Left lobe of liver (tissue), 2 donors: ENCODE data around the gene POLK. TPM values are rescaled to one million over a fixed set of nuclear protein-coding genes. Genes with fewer than 3 reads are reported as not detected.
"Not testable (repeated sequence)": the region's sequence is repeated elsewhere in the genome, so short reads cannot be mapped to it uniquely, and the experiment has no call there.

Source experiments
- ATAC-seq: fragments of 200-7000 bp; cut with Tn5 transposase; one replicate; pipeline ENCODE4 v1.9.1; 2020; ENCODE audit warnings: mild to moderate bottlenecking, moderate library complexity
- DNase-seq: peaks from one replicate; pipeline ENCODE4 v3.0.0-alpha.2; 2020; ENCODE audit warnings: low spot score
- total RNA-seq: library from RNA; stranded (reverse); gene quantifications from one replicate; pipeline ENCODE4 v1.2.1, GENCODE V29; 2021
- donor health status: DM: no; HTN: no; CAD: no; lungs with moderate emphysema.
- donor health status: DM: no; HTN: yes; CAD: no.

Gene POLK
- total RNA-seq, 1 donor from 2014 or later: 9.9 TPM

- no peak for DNase-seq
- ATAC-seq: no peak
These were observed 1.7 kb upstream of the POLK start for GRCh38 chr5:75509956-75510355.

- DNase-seq (no peak), ATAC-seq (peak; percentile 20)
These were observed 1.3 kb upstream of the POLK start for GRCh38 chr5:75510417-75510835.

DNA sequence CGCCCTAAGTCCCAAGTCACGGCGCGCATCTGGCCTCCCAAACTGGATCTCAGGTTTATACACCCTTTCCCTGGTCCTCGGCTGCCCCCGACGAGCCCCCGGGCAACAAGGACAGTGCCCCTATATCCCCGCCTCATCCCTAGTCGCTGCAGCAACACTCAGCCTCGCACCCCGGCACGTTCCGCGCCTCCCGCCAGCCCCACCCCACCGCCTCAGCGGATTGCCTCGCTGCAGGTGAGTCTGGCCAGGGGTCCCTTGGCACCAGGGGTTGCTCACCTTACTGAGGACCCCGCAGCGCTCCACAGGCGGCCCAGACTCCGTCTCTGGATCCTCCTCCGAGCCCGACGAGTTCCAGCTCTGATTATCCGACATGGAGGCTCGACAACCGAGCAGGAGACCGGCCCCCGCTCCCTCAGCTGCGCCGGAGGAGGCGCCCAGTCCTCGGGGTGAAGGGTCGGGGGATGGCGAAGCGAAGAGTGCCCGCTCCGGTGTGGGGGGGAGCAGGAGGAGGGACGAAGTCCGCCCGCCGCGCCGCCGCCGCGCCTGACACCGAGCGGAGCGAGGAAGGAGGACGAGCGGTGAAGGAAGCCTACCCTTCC lies 756 bp upstream of the POLK start:
- peak; percentile 67 for ATAC-seq
- DNase-seq: peak; percentile 68

- DNase-seq (no peak), ATAC-seq (no peak)
These were observed 838 bp downstream of the POLK start for GRCh38 chr5:75512383-75513074.

GRCh38 chr5:75513841-75514240 lies 2.1 kb downstream of the POLK start:
- no peak for ATAC-seq
- no peak for DNase-seq

DNA sequence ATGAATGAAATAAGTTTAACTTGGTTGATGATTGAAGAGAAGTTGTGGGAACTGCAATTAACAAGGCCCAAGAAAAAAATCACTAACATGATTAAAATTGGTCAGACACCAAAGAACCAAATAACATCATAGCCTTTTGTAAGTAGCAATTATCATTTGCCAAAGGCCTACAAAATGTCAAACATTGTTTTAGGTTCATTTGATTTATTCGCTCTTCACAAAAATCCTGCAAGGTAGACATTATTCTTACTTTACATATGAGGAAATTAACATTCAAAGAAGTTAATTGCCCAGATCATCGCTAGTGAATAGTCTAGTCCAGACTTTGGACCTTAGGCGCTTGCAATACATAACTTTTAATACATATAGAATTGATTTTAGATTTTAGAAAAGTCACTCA lies 2.6 kb downstream of the POLK start:
- no peak for DNase-seq
- no peak for ATAC-seq

GRCh38 chr5:75519761-75520160 lies 8.1 kb downstream of the POLK start:
- no peak for ATAC-seq

GRCh38 chr5:75521195-75521594 lies 9.5 kb downstream of the POLK start:
- DNase-seq (no peak), ATAC-seq (no peak)

More at GRCh38 chr5:75519761-75520160, 8.1 kb downstream of the POLK start:
- DNase-seq: no peak

- DNase-seq (no peak), ATAC-seq (no peak)
These were observed 10.3 kb downstream of the POLK start for GRCh38 chr5:75522025-75522424.

GRCh38 chr5:75522542-75522941 lies 10.9 kb downstream of the POLK start:
- DNase-seq: no peak
- no peak for ATAC-seq

DNA sequence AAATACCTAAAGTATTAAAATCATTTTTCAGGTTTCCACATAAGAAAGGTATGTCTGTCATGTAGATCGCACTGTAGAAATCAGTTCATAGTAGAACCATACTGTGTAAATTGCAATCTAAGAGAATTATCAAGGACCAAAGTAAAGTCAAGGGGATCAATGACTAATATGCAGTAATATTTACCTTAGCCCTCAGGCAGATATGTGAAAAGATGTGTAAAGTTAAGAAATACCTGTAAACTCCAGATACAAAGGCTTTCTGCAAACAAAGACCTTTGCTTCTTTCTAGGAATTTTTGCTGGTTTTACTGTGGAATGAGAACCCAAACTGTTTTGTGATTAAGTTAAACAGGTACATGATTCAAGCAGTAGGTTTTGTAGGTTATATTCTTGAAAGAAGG lies 11.6 kb downstream of the POLK start:
- DNase-seq (no peak), ATAC-seq (no peak)

DNA sequence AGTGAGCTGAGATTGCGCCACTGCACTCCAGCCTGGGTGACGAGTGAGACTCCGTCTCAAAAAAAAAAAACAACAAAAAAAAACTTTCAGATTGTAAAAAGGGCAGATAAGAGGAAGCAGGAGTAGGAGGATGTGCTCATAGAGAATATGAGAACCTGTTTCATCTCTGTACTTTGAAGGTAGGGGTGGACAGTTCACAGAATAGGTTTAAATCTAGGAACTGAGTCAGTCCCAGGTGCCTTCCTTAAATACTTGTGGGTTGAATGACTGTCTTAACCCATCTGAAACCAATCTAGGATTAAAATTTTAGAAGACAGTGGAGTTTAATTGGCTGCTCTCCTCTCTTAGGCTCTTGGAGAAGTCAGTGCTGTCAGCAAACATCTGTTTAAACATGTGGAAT lies 12.4 kb downstream of the POLK start:
- ATAC-seq: no peak

DNA sequence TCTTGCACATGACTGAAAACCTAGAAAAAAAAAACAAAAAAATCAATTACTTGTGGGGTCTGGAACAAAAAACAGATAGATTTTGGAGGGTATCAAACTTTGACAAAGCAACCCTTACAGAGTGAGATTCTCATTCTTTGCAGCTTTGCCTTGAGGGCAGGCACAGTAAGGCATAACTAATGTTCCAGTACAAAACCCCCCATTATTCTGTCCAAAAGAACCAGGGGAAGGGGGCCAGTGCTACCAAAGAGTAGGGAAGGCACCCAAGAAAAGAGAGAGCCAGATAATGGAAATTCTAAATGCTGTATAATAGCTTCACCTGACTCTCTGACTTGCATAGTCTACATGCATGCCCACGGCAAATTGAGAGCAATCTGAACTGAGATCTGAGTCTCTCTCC lies 12.9 kb downstream of the POLK start:
- no peak for DNase-seq
- ATAC-seq: no peak

More for the DNA sequence above, 12.4 kb downstream of the POLK start:
- no peak for DNase-seq

- ATAC-seq: no peak
- DNase-seq: no peak
These were observed 13.7 kb downstream of the POLK start for GRCh38 chr5:75525344-75525743.

DNA sequence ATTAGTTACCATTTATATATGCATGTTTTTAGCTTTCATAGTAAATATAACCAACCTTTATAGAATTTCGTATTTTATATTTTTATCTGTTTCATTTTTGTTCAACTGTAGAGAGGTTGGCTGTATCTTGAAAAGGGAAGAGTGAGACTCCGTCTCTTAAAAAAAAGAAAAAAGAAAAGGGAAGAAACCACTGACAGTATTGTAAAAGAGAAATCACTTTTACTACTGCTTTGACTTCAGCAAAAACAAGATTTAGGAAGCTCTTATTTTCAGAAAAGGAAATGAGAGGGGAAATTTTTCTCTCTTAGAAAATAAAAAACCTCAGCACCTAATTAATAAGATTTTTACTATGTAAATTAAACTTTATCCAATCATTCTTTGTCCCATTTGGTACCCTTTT lies 14.4 kb downstream of the POLK start:
- no peak for ATAC-seq
- no peak for DNase-seq

- DNase-seq (no peak), ATAC-seq (no peak)
These were observed 17.5 kb downstream of the POLK start for GRCh38 chr5:75529185-75529584.

GRCh38 chr5:75532190-75532589 lies 20.5 kb downstream of the POLK start:
- ATAC-seq: no peak
- DNase-seq: no peak

DNA sequence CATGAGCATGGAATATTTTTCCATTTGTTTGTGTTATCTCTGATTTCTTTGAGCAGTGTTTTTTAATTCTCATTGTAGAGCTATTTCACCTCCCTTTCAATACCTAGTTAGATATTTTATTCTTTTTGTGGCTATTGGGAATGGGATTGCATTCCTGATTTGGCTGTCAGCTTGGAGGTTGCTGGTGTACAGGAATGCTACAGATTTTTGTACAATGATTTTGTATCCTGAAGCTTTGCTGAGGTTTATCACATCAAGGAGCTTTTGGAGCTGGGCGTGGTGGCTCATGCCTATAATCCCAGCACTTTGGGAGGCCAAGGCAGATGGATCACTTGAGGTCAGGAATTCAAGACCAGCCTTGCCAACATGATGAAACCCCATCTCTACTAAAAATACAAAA lies 22.0 kb downstream of the POLK start:
- not testable (repeated sequence) for DNase-seq, ATAC-seq

DNA sequence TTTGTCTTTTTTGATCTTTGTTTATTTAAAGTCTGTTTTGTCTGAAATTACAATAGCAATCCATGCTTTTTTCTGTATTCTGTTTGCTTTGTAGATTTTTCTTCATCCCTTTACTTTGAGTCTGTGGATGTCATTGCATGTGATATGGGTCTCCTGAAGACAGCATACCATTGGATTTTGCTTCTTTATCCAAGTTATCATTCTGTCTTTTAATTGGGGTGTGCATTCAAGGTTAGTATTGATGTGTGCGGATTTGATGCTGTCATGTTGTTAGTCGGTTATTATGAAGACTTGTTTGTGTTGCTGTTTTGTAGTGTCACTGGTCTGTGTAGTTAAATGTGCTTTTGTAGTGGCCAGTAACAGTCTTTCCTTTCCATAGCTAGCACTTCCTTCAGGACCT lies 23.0 kb downstream of the POLK start:
- ATAC-seq (no peak), DNase-seq (no peak)

DNA sequence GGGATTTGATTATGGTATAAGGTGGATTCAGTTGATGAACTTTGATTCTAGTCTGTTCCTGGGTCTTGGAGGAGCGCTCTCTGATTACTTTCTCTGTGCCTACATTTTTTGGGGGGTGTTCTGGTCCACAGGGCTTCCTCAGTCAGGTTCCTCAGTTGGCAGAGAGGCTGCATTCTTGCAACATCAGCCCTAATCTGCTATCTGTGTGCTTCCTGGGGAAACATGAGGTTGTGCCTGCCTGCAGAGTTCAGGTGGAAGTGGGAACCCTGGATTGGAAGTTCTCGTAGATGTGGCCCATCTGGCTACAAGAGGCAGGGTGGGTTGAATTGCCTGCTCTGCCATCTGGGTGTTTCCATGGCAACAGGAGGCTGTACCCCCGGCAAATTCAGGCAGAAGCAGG lies 24.5 kb downstream of the POLK start:
- DNase-seq: no peak
- ATAC-seq: peak; percentile 75

GRCh38 chr5:75536694-75537360 lies 25.1 kb downstream of the POLK start:
- ATAC-seq (peak; percentile 56), DNase-seq (no peak)

- ATAC-seq (no peak), DNase-seq (no peak)
These were observed 26.5 kb downstream of the POLK start for GRCh38 chr5:75538211-75538610.
